Osteocyte (in vitro differentiated cells): ENCODE measurements around the gene MRFAP1. TPM values are rescaled to one million over a fixed set of nuclear protein-coding genes. Genes with fewer than 3 reads are reported as not detected.

Source experiments
- DNase-seq: peaks from one replicate; pipeline ENCODE4 v3.0.0; 2021; ENCODE audit warnings: mixed read lengths; ENCODE audit not compliant: unreplicated experiment; ENCODE audit errors: extremely low spot score
- H3K27ac Mint-ChIP-seq: one replicate; pipeline ENCODE4 v1.8.0; 2021; ENCODE audit warnings: mild to moderate bottlenecking, mixed read lengths; ENCODE audit not compliant: unreplicated experiment
- H3K27me3 Mint-ChIP-seq: one replicate; pipeline ENCODE4 v1.8.0; 2021; ENCODE audit warnings: mixed read lengths; ENCODE audit not compliant: unreplicated experiment
- H3K36me3 Mint-ChIP-seq: one replicate; pipeline ENCODE4 v1.8.0; 2021; ENCODE audit warnings: mixed read lengths; ENCODE audit not compliant: unreplicated experiment
- H3K4me1 Mint-ChIP-seq: one replicate; pipeline ENCODE4 v1.8.0; 2021; ENCODE audit warnings: mixed read lengths; ENCODE audit not compliant: unreplicated experiment
- H3K4me3 Mint-ChIP-seq: one replicate; pipeline ENCODE4 v1.8.0; 2021; ENCODE audit warnings: mild to moderate bottlenecking, moderate library complexity, mixed read lengths; ENCODE audit not compliant: unreplicated experiment
- H3K9me3 Mint-ChIP-seq: one replicate; pipeline ENCODE4 v1.8.0; 2021; ENCODE audit warnings: mixed read lengths; ENCODE audit not compliant: unreplicated experiment
- total RNA-seq: library from RNA; stranded (reverse); gene quantifications from 2 replicates; pipeline ENCODE4 v1.2.1, GENCODE V29; 2021
- TF ChIP-seq, protein P1 (sequence below): fragments of 200-600 bp; sonication (generic); IDR thresholded peaks from 2 replicates; pipeline ENCODE4 v1.5.0; 2021; ENCODE audit warnings: antibody characterized with exemption, mild to moderate bottlenecking, moderate library complexity

MRFAP1 gene
- total RNA-seq, 1 donor from 2014 or later: 310 TPM

DNA sequence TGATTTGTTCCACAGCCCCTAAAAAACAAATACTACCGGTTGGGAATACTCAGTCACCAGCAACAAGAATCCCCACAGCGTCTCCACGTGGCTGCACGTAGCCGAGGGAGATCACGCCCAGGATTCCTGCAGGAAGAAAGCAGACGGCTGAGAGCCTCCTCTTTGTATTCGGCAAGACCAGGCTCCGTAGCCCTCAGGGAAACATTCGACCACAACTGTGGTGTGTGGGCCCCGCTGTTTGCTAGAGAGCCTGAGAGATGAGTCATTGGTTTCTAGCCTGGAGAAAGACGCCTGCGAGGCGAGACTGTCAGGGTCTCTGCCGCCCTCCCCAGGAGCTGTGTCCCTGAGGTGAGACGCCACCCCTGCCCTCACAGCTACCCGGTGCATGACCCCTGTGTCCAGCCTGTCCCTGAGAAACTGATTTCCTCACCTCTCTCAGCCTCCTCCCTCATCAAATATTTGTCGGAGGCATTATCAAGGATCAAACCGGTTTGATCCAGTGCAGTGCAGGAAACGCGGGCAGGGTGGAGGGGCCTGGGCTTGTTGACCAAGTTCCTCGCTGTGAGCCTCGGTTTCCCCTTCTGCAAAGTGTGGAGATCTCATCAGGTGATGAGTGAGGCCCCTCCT, 48.5 kb downstream of the MRFAP1 start:
- peaks cover 36% of the 10 kb centered on the region for H3K4me1 Mint-ChIP-seq
- H3K36me3 Mint-ChIP-seq: peaks cover 2% of the 10 kb centered on the region
- TF ChIP-seq, protein P1, sequence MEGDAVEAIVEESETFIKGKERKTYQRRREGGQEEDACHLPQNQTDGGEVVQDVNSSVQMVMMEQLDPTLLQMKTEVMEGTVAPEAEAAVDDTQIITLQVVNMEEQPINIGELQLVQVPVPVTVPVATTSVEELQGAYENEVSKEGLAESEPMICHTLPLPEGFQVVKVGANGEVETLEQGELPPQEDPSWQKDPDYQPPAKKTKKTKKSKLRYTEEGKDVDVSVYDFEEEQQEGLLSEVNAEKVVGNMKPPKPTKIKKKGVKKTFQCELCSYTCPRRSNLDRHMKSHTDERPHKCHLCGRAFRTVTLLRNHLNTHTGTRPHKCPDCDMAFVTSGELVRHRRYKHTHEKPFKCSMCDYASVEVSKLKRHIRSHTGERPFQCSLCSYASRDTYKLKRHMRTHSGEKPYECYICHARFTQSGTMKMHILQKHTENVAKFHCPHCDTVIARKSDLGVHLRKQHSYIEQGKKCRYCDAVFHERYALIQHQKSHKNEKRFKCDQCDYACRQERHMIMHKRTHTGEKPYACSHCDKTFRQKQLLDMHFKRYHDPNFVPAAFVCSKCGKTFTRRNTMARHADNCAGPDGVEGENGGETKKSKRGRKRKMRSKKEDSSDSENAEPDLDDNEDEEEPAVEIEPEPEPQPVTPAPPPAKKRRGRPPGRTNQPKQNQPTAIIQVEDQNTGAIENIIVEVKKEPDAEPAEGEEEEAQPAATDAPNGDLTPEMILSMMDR: no peak
- DNase-seq: peak; percentile 91
- peak overlapping the region; percentile 22 for H3K4me3 Mint-ChIP-seq
- H3K9me3 Mint-ChIP-seq: no peaks in the 10 kb centered on the region
- peak overlapping the region; percentile 85 for H3K27ac Mint-ChIP-seq
- H3K27me3 Mint-ChIP-seq: no peaks in the 10 kb centered on the region

DNA sequence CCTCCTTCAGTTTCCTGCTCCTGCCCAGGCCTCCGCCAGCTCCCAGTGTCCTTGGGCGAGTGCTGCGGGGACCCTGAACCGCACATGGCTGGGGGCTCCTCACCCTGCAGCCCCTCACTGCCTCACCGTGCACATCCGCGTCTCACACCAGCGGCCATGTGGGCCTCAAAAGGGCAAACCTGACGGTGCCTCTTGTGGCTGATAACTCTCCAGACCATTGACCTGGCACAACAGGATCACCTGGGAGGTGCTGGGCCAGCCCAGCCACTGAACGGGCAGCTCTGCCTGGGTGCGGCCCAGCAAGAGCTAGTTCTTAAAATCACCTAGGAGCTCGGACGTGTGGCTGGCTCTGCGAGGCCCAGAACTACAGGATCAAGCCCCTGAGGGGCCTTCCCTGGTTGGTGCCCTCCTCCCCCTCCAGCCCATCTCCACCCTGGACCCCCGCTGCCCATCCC, 49.0 kb downstream of the MRFAP1 start:
- H3K9me3 Mint-ChIP-seq: no peaks in the 10 kb centered on the region
- H3K4me3 Mint-ChIP-seq: no peak overlapping the region

More for the DNA sequence above, 49.0 kb downstream of the MRFAP1 start:
- TF ChIP-seq, protein P1: no peak
- H3K4me1 Mint-ChIP-seq: peaks cover 36% of the 10 kb centered on the region
- H3K36me3 Mint-ChIP-seq: peaks cover 2% of the 10 kb centered on the region
- DNase-seq: no peak
- H3K27ac Mint-ChIP-seq: peak overlapping the region; percentile 85
- H3K27me3 Mint-ChIP-seq: no peaks in the 10 kb centered on the region

Other genes with a start within 250 kb of the MRFAP1 start
- gene PPP2R2C, start 168.1 kb upstream of the MRFAP1 start, total RNA-seq: not detected in 2 replicates
- 39.1 and 45.1 TPM in 2 replicates for gene MAN2B2, start 65.5 kb upstream of the MRFAP1 start, total RNA-seq
- not detected in 2 replicates for gene S100P, start 53.2 kb downstream of the MRFAP1 start, total RNA-seq
- gene MRFAP1L1, start 69.2 kb downstream of the MRFAP1 start, total RNA-seq: 58.6 and 58.8 TPM in 2 replicates
- gene BLOC1S4, start 75.5 kb downstream of the MRFAP1 start, total RNA-seq: 14.9 and 16.1 TPM in 2 replicates
- gene KIAA0232, start 142.0 kb downstream of the MRFAP1 start, total RNA-seq: 27.1 and 30.9 TPM in 2 replicates